Activated T-helper 9 cell treated with anti-CD3 and anti-CD28 coated beads, Interleukin-2, amount 50 U/mL, for 16 hours (primary cell): ENCODE results near the gene CDA.

Experiments
- DNase-seq: peaks from one replicate; pipeline ENCODE4 v3.0.0-alpha.2; 2020; ENCODE audit warnings: low read depth

The CDA gene

GRCh38 chr1:20615946-20616846 lies 27.3 kb downstream of the CDA start:
- DNase-seq = no peak

GRCh38 chr1:20616847-20617487 lies 28.1 kb downstream of the CDA start:
- DNase-seq = no peak

- DNase-seq = no peak
Observed at GRCh38 chr1:20618550-20618949, 29.7 kb downstream of the CDA start.

GRCh38 chr1:20619999-20620398 lies 31.1 kb downstream of the CDA start:
- DNase-seq = no peak

- DNase-seq = no peak
Observed at GRCh38 chr1:20621012-20621411, 32.1 kb downstream of the CDA start.

GRCh38 chr1:20624709-20625108 lies 35.8 kb downstream of the CDA start:
- DNase-seq = no peak

GRCh38 chr1:20625176-20626097 lies 36.5 kb downstream of the CDA start:
- DNase-seq = no peak

GRCh38 chr1:20626098-20626427 lies 37.2 kb downstream of the CDA start:
- no peak for DNase-seq

GRCh38 chr1:20626524-20626923 lies 37.6 kb downstream of the CDA start:
- no peak for DNase-seq

GRCh38 chr1:20630729-20631128 lies 41.8 kb downstream of the CDA start:
- DNase-seq = no peak

GRCh38 chr1:20632386-20632785 lies 43.5 kb downstream of the CDA start:
- DNase-seq = no peak

GRCh38 chr1:20633190-20634064 lies 44.5 kb downstream of the CDA start, which contains the start of gene PINK1:
Gene PINK1 (plus strand): TSS chr1:20633458. CDS start chr1:20633549, 91 bp downstream.
- peak; percentile 80 for DNase-seq

GRCh38 chr1:20634065-20634593 lies 45.2 kb downstream of the CDA start:
- DNase-seq = no peak

- no peak for DNase-seq
Observed at GRCh38 chr1:20634594-20635084, 45.7 kb downstream of the CDA start.

- DNase-seq = no peak
Observed at GRCh38 chr1:20636785-20637347, 48.0 kb downstream of the CDA start.

- DNase-seq = peak; percentile 20
Observed at GRCh38 chr1:20640183-20640597, 51.3 kb downstream of the CDA start.

- no peak for DNase-seq
Observed at GRCh38 chr1:20641975-20642374, 53.1 kb downstream of the CDA start.

- no peak for DNase-seq
Observed at GRCh38 chr1:20643080-20643479, 54.2 kb downstream of the CDA start.

- no peak for DNase-seq
Observed at GRCh38 chr1:20644416-20644815, 55.5 kb downstream of the CDA start.

- no peak for DNase-seq
Observed at GRCh38 chr1:20645414-20645813, 56.5 kb downstream of the CDA start.

- DNase-seq = no peak
Observed at GRCh38 chr1:20648438-20648837, 59.5 kb downstream of the CDA start.
